Progenitor cell of endocrine pancreas (in vitro differentiated cells): ENCODE data around the gene SAMHD1. TPM values are rescaled to one million over a fixed set of nuclear protein-coding genes. Genes with fewer than 3 reads are reported as not detected.
"Not testable (repeated sequence)": the region's sequence is repeated elsewhere in the genome, so short reads cannot be mapped to it uniquely, and the experiment has no call there.

Experiments
- DNase-seq: peaks from one replicate; pipeline ENCODE4 v3.0.0; 2021; ENCODE audit warnings: low spot score; ENCODE audit not compliant: unreplicated experiment
- H3K27ac Mint-ChIP-seq: 2 replicates; pipeline ENCODE4 v1.8.0; 2021; ENCODE audit warnings: mild to moderate bottlenecking, moderate library complexity, mixed read lengths
- H3K27me3 Mint-ChIP-seq: 2 replicates; pipeline ENCODE4 v1.8.0; 2021; ENCODE audit warnings: mixed read lengths
- H3K36me3 Mint-ChIP-seq: 2 replicates; pipeline ENCODE4 v1.8.0; 2022; ENCODE audit warnings: mixed read lengths; ENCODE audit not compliant: insufficient read depth
- H3K4me1 Mint-ChIP-seq: 2 replicates; pipeline ENCODE4 v1.8.0; 2021; ENCODE audit warnings: low read depth, mixed read lengths
- H3K4me3 Mint-ChIP-seq: 2 replicates; pipeline ENCODE4 v1.8.0; 2021; ENCODE audit warnings: low read depth, mild to moderate bottlenecking, moderate library complexity, mixed read lengths
- H3K9me3 Mint-ChIP-seq: 2 replicates; pipeline ENCODE4 v1.8.0; 2021; ENCODE audit warnings: low read depth, mixed read lengths
- total RNA-seq: library from RNA; stranded (reverse); gene quantifications from 2 replicates; pipeline ENCODE4 v1.2.1, GENCODE V29; 2021
- TF ChIP-seq, protein P1 (sequence below): fragments of 200-600 bp; sonication (generic); IDR thresholded peaks from one replicate; pipeline ENCODE4 v1.5.0; 2021; ENCODE audit warnings: antibody characterized with exemption, mild to moderate bottlenecking; ENCODE audit not compliant: unreplicated experiment

SAMHD1 gene
- total RNA-seq, 1 donor from 2014 or later: 15.1 TPM

DNA sequence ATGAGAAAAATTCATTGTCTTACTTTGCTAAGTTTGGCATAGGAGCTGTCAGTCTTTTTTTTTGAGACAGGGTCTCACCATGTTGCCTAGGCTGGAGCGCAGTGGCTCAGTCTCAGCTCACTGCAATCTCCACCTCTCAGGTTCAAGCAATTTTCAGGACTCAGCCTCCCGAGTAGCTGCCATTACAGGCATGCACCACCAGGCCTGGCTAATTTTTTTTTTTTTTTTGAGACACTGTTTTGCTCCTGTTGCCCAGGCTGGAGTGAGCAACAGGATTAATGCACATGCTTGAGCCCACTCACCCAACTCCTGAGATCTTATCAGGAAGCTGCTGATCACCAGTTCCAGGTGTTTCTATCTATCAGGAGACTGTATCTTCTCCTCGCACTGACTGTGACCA is 15.5 kb upstream of the SAMHD1 start:
- not testable (repeated sequence) for H3K4me3 Mint-ChIP-seq, H3K27me3 Mint-ChIP-seq, H3K4me1 Mint-ChIP-seq, H3K27ac Mint-ChIP-seq, H3K36me3 Mint-ChIP-seq, DNase-seq, H3K9me3 Mint-ChIP-seq
- TF ChIP-seq, protein P1, sequence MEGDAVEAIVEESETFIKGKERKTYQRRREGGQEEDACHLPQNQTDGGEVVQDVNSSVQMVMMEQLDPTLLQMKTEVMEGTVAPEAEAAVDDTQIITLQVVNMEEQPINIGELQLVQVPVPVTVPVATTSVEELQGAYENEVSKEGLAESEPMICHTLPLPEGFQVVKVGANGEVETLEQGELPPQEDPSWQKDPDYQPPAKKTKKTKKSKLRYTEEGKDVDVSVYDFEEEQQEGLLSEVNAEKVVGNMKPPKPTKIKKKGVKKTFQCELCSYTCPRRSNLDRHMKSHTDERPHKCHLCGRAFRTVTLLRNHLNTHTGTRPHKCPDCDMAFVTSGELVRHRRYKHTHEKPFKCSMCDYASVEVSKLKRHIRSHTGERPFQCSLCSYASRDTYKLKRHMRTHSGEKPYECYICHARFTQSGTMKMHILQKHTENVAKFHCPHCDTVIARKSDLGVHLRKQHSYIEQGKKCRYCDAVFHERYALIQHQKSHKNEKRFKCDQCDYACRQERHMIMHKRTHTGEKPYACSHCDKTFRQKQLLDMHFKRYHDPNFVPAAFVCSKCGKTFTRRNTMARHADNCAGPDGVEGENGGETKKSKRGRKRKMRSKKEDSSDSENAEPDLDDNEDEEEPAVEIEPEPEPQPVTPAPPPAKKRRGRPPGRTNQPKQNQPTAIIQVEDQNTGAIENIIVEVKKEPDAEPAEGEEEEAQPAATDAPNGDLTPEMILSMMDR: peak; percentile 10

DNA sequence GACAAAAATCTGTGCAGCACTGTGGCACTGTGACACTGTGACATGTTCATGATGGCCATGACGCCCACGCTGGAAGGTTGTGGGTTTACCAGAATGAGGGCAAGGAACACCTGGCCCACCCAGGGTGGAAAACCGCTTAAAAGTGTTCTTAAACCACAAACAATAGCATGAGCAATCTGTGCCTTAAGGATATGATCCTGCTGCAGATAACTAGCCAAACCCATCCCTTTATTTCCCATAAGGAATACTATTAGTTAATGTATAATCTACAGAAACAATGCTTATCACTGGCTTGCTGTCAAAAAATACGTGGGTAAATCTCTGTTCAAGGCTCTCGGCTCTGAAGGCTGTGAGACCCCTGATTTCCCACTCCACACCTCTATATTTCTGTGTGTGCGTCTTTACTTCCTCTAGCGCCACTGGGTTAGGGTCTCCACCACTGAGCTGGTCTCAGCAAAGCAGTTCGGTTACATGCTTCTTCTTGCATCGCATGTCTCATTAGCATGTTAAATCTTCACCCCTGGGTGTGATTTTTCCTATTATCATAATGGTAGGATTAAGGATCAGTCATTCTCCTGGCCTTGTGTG is 10.9 kb upstream of the SAMHD1 start:
- H3K9me3 Mint-ChIP-seq, H3K27me3 Mint-ChIP-seq, H3K36me3 Mint-ChIP-seq, H3K4me3 Mint-ChIP-seq, H3K4me1 Mint-ChIP-seq, DNase-seq: not testable (repeated sequence)
- peak overlapping the region; percentile 59 for H3K27ac Mint-ChIP-seq

DNA sequence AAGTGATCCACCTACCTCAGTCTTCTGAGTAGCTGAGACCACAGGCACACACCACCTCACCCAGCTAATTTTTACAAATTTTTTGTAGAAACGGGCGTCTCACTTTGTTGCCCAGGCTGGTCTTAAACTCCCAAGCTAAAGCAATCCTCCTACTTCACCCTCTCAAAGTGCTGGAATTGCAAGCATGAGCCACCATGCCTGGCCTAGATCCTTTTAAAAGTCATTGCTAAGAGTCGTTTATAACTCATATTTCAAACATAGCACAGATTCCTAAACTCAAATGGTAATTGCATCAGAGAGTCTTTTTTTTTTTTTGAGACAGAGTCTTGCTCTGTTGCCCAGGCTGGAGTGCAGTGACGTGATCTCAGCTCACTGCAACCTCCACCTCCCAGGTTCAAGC is 7.7 kb upstream of the SAMHD1 start:
- H3K9me3 Mint-ChIP-seq: peaks cover 6% of the 10 kb centered on the region
- H3K27me3 Mint-ChIP-seq: no peaks in the 10 kb centered on the region
- peaks cover 5% of the 10 kb centered on the region for H3K36me3 Mint-ChIP-seq
- H3K4me3 Mint-ChIP-seq: no peak overlapping the region
- TF ChIP-seq, protein P1: no peak
- DNase-seq: no peak
- no peak overlapping the region for H3K27ac Mint-ChIP-seq
- peaks cover 8% of the 10 kb centered on the region for H3K4me1 Mint-ChIP-seq

DNA sequence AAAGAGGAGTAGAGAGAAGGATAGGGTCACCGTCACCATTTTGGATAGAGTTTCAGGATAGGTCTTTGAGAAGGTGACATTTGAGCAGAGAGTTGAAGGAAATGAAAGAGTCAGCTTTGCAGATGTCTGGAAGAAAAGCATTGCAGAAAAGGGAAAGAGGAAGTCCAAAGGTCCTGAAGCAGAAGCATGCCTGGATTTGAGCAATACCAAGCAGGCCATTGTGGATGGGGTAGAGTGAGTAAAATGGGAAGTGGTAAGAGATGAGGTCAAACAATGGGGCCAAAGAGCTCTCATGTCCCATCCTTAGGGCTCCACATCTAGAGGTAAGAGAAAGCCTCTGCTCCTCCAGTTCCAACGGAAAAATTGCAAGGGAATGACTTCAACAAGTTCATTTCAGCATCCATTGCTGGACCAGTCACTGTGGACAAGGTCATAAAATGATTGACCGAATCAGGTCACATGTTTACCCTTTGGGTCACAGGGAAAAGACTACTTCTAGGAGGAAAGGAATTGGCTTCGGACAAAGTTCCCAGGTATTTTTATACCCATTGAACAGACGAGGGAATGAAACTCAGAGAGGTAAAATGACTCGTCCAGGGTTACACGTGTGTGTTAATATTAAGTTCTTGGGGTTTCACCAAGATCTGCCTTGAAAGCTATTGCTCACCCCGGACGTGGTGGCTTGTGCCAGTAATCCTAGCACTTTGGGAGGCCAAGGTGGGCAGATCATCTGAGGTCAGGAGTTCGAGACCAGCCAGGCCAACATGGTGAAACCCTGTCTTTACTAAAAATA is 6.6 kb upstream of the SAMHD1 start:
- DNase-seq: no peak
- no peak overlapping the region for H3K27ac Mint-ChIP-seq
- H3K36me3 Mint-ChIP-seq: peaks cover 5% of the 10 kb centered on the region
- no peaks in the 10 kb centered on the region for H3K27me3 Mint-ChIP-seq
- H3K9me3 Mint-ChIP-seq: peaks cover 6% of the 10 kb centered on the region
- peaks cover 8% of the 10 kb centered on the region for H3K4me1 Mint-ChIP-seq
- no peak overlapping the region for H3K4me3 Mint-ChIP-seq
- TF ChIP-seq, protein P1: no peak

DNA sequence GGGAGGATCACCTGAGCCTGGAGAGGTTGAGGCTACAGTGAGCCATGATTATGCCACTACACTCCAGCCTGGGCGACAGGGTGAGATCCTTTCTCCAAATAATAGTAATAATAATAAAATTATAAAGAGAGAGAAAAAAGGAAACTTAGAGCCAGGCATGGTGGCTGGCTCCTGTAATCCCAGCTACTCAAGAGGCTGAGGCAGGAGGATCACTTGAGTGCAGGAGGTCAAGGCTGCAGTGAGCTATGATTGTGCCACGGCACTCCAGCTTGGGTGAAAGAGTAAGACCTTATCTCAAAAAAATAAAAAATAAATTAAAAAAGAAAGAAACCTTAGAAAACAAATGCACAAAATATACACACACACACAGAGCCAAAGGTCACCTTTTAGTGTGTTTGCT is 5.2 kb upstream of the SAMHD1 start:
- H3K4me1 Mint-ChIP-seq: peaks cover 11% of the 10 kb centered on the region
- no peaks in the 10 kb centered on the region for H3K36me3 Mint-ChIP-seq
- H3K9me3 Mint-ChIP-seq: no peaks in the 10 kb centered on the region
- TF ChIP-seq, protein P1: no peak
- H3K27ac Mint-ChIP-seq: no peak overlapping the region
- no peak overlapping the region for H3K4me3 Mint-ChIP-seq
- no peak for DNase-seq
- no peaks in the 10 kb centered on the region for H3K27me3 Mint-ChIP-seq

DNA sequence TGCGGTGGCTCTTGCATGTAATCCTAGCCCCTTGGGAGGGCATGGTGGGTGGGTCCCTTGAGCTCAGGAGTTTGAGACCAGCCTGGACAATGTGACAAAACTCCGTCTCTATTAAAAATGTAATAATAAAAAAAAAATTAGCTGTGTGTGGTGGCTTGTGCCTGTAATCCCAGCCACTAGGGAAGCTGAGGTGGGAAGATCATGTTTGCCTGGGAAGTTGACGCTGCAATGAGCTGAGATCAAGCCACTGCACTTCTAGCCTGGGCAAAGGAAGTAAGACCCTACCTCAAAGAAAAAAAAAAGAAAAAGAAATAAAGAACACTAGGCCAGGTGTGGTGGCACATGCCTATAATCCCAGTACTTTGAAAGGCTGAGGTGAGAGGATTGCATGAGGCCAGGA is 4.5 kb upstream of the SAMHD1 start:
- TF ChIP-seq, protein P1: no peak
- H3K9me3 Mint-ChIP-seq: no peaks in the 10 kb centered on the region
- H3K4me1 Mint-ChIP-seq: peaks cover 12% of the 10 kb centered on the region
- H3K4me3 Mint-ChIP-seq: no peak overlapping the region
- H3K36me3 Mint-ChIP-seq: no peaks in the 10 kb centered on the region
- H3K27me3 Mint-ChIP-seq: no peaks in the 10 kb centered on the region
- no peak overlapping the region for H3K27ac Mint-ChIP-seq
- no peak for DNase-seq
